ENCODE data around the gene CRYBG1. TPM values are rescaled to one million over a fixed set of nuclear protein-coding genes. Genes with fewer than 3 reads are reported as not detected.
"Not testable (repeated sequence)": the region's sequence is repeated elsewhere in the genome, so short reads cannot be mapped to it uniquely, and the experiment has no call there.

Gene CRYBG1
- total RNA-seq, 1 donor from 2014 or later = 3.0 TPM

GRCh38 chr6:106397431-106397830 is 36.9 kb downstream of the CRYBG1 start:
- no peak overlapping the region for H3K27ac Mint-ChIP-seq
- no peaks in the 10 kb centered on the region for H3K4me1 Mint-ChIP-seq (ENCODE audit: low read depth)
- TF ChIP-seq CTCF (IDR thresholded peaks at IDR 0.05; ENCODE audit: unreplicated experiment) = no peak
- no peak overlapping the region for H3K4me3 Mint-ChIP-seq (ENCODE audit: low read depth)
- H3K9me3 Mint-ChIP-seq (ENCODE audit: low read depth) = no peaks in the 10 kb centered on the region
- no peak for DNase-seq (ENCODE audit: low spot score, unreplicated experiment)
- H3K27me3 Mint-ChIP-seq = no peaks in the 10 kb centered on the region
- H3K36me3 Mint-ChIP-seq (ENCODE audit: insufficient read depth) = no peaks in the 10 kb centered on the region

DNA sequence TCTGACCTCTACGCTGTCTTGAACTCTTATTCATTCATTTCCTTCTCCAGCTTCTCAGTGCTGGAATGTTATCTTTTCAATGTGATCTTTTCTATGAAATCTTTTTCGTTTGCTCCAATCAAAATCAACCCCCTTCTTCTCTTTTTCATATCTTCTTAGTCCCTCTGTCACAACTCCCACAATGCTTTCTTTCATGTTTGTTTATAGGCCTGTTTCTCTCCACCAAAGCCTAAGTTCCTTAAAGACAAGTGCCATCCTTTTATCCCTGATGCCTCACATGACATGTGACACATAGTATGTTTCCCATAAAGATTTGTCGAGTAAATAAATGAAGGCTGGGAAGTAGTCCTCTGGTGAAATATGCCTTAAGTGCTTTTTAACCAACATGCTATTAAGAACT is 38.1 kb downstream of the CRYBG1 start:
- TF ChIP-seq CTCF (IDR thresholded peaks at IDR 0.05; ENCODE audit: unreplicated experiment) = no peak
- Mint-ChIP-seq H3K36me3 (ENCODE audit: insufficient read depth) (peaks cover 2% of the 10 kb centered on the region), H3K4me1 (ENCODE audit: low read depth) (no peaks in the 10 kb centered on the region), H3K27me3 (no peaks in the 10 kb centered on the region), H3K4me3 (ENCODE audit: low read depth) (no peak overlapping the region), H3K27ac (no peak overlapping the region), H3K9me3 (ENCODE audit: low read depth) (peaks cover 3% of the 10 kb centered on the region)
- no peak for DNase-seq (ENCODE audit: low spot score, unreplicated experiment)

- DNase-seq (ENCODE audit: low spot score, unreplicated experiment); H3K36me3 Mint-ChIP-seq (ENCODE audit: insufficient read depth); H3K4me1 Mint-ChIP-seq (ENCODE audit: low read depth); H3K27me3 Mint-ChIP-seq; H3K4me3 Mint-ChIP-seq (ENCODE audit: low read depth): not testable (repeated sequence)
- peak overlapping the region; percentile 29 for H3K27ac Mint-ChIP-seq
- peaks cover 21% of the 10 kb centered on the region for H3K9me3 Mint-ChIP-seq (ENCODE audit: low read depth)
Measured at GRCh38 chr6:106405044-106405443, 44.5 kb downstream of the CRYBG1 start.

DNA sequence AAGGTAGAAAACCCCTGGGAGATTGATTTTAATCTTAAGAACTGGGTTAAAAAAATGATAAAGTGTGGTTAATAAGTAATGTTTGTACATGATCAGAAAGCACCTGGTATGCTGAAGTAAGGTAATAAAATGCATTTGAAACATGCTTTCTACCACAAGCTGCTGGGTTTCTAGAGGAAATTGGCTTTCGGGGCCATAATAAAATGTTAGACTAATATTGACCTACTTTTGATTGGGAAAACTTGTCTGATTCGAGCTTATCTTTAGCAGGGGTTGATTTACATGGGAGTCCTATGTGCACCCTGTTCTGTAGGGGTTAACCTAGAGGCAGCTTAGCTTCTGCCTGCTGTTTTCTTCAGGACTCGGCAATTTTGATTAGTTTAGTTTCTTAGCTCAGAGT is 50.5 kb downstream of the CRYBG1 start:
- Mint-ChIP-seq H3K4me1 (ENCODE audit: low read depth) (peaks cover 5% of the 10 kb centered on the region), H3K4me3 (ENCODE audit: low read depth) (no peak overlapping the region), H3K36me3 (ENCODE audit: insufficient read depth) (no peaks in the 10 kb centered on the region), H3K9me3 (ENCODE audit: low read depth) (peaks cover 16% of the 10 kb centered on the region), H3K27me3 (peaks cover 4% of the 10 kb centered on the region), H3K27ac (no peak overlapping the region)
- no peak for TF ChIP-seq CTCF (IDR thresholded peaks at IDR 0.05; ENCODE audit: unreplicated experiment)
- no peak for DNase-seq (ENCODE audit: low spot score, unreplicated experiment)

GRCh38 chr6:106411643-106412200 is 51.2 kb downstream of the CRYBG1 start:
- H3K9me3 Mint-ChIP-seq (ENCODE audit: low read depth) = peaks cover 12% of the 10 kb centered on the region
- H3K4me1 Mint-ChIP-seq (ENCODE audit: low read depth) = peaks cover 5% of the 10 kb centered on the region
- TF ChIP-seq CTCF (IDR thresholded peaks at IDR 0.05; ENCODE audit: unreplicated experiment) = no peak
- no peak overlapping the region for H3K4me3 Mint-ChIP-seq (ENCODE audit: low read depth)
- peak overlapping the region; percentile 75 for H3K27ac Mint-ChIP-seq
- DNase-seq (ENCODE audit: low spot score, unreplicated experiment) = no peak
- H3K36me3 Mint-ChIP-seq (ENCODE audit: insufficient read depth) = no peaks in the 10 kb centered on the region
- H3K27me3 Mint-ChIP-seq = peaks cover 6% of the 10 kb centered on the region

GRCh38 chr6:106413016-106413415 is 52.5 kb downstream of the CRYBG1 start:
- Mint-ChIP-seq H3K27me3 (peaks cover 6% of the 10 kb centered on the region), H3K4me1 (ENCODE audit: low read depth) (peaks cover 5% of the 10 kb centered on the region), H3K27ac (no peak overlapping the region), H3K9me3 (ENCODE audit: low read depth) (peaks cover 4% of the 10 kb centered on the region), H3K4me3 (ENCODE audit: low read depth) (no peak overlapping the region), H3K36me3 (ENCODE audit: insufficient read depth) (no peaks in the 10 kb centered on the region)
- DNase-seq (ENCODE audit: low spot score, unreplicated experiment) = no peak
- no peak for TF ChIP-seq CTCF (IDR thresholded peaks at IDR 0.05; ENCODE audit: unreplicated experiment)
